Activated B cell treated with CpG ODN at 0.5 μM for 24 hours (primary cell): ENCODE data around the gene NDUFS2. TPM values are rescaled to one million over a fixed set of nuclear protein-coding genes. Genes with fewer than 3 reads are reported as not detected.
"Not testable (repeated sequence)": the region's sequence is repeated elsewhere in the genome, so short reads cannot be mapped to it uniquely, and the experiment has no call there.

ENCODE experiments used
- ATAC-seq: fragments of 200-7000 bp; cut with Tn5 transposase; one replicate; pipeline ENCODE4 v1.10.0; 2021; ENCODE audit warnings: low read depth, mild to moderate bottlenecking, moderate library complexity
- CTCF ChIA-PET: fragments of 350-600 bp; sonication (Branson Sonifier 250); formaldehyde crosslinking; loops from one replicate; lab custom pipeline; 2021; ENCODE audit warnings: antibody characterized with exemption; lab: Charles Lee
- POLR2A ChIA-PET: fragments of 350-600 bp; sonication (Branson Sonifier 250); formaldehyde crosslinking; loops from one replicate; lab custom pipeline; 2021; ENCODE audit warnings: antibody characterized with exemption; lab: Charles Lee
- DNase-seq: peaks from one replicate; pipeline ENCODE4 v3.0.0; 2022
- H3K27ac Mint-ChIP-seq: one replicate; pipeline ENCODE4 v1.8.0; 2020; ENCODE audit warnings: mixed read lengths
- H3K27me3 Mint-ChIP-seq: one replicate; pipeline ENCODE4 v1.8.0; 2021; ENCODE audit warnings: mixed read lengths
- H3K36me3 Mint-ChIP-seq: one replicate; pipeline ENCODE4 v1.8.0; 2021; ENCODE audit warnings: low read depth, mixed read lengths
- H3K4me1 Mint-ChIP-seq: one replicate; pipeline ENCODE4 v1.8.0; 2021; ENCODE audit warnings: mixed read lengths
- H3K4me3 Mint-ChIP-seq: one replicate; pipeline ENCODE4 v1.8.0; 2020; ENCODE audit warnings: mild to moderate bottlenecking, mixed read lengths
- H3K9me3 Mint-ChIP-seq: one replicate; pipeline ENCODE4 v1.8.0; 2020; ENCODE audit warnings: mixed read lengths
- CTCF ChIP-seq: fragments of 200-600 bp; IDR thresholded peaks from one replicate; pipeline ENCODE4 v1.8.0; 2022; ENCODE audit warnings: antibody characterized with exemption, mild to moderate bottlenecking
- intact Hi-C: fragments of 100-400 bp; cut with micrococcal nuclease; formaldehyde crosslinking; loops from one replicate; pipeline ENCODE4 v1.15.1; 2024
- total RNA-seq: library from RNA; stranded (reverse); gene quantifications from 2 replicates; pipeline ENCODE4 v1.2.3, GENCODE V29; 2022

Gene NDUFS2
- total RNA-seq, 1 donor from 2014 or later = 73.9 TPM

GRCh38 chr1:161238039-161238473, 35.9 kb downstream of the NDUFS2 start, which contains the start of gene NR1I3:
TSS of gene NR1I3 (minus strand) at chr1:161238203. CDS start at chr1:161236565, 1,638 bp downstream.
- POLR2A ChIA-PET = interaction anchor here (1.1 kb wide), 1 partner anchor 10 kb away, joined by 3 read pairs; no protein-coding TSS in a partner anchor
- intact Hi-C loops = no loop called here
- no peak for TF ChIP-seq CTCF
- H3K27ac Mint-ChIP-seq = no peak within 1 kb of the TSS
- no peaks in the 10 kb centered on the region for H3K9me3 Mint-ChIP-seq
- H3K4me1 Mint-ChIP-seq = no peaks in the 10 kb centered on the region
- H3K27me3 Mint-ChIP-seq = peaks cover 24% of the 10 kb centered on the region
- H3K4me3 Mint-ChIP-seq = no peak within 1 kb of the TSS
- ATAC-seq (no peak), DNase-seq (no peak)
- no peaks in the 10 kb centered on the region for H3K36me3 Mint-ChIP-seq
- CTCF ChIA-PET = no interaction called here

GRCh38 chr1:161241682-161242081, 39.5 kb downstream of the NDUFS2 start:
- POLR2A ChIA-PET = no interaction called here
- ATAC-seq (no peak), DNase-seq (no peak)
- CTCF ChIA-PET = interaction anchor here (1.3 kb wide), 1 partner anchor 31 kb away, joined by 3 read pairs; no protein-coding TSS in a partner anchor
- Mint-ChIP-seq H3K9me3 (no peaks in the 10 kb centered on the region), H3K27me3 (peaks cover 17% of the 10 kb centered on the region), H3K4me3 (no peak overlapping the region), H3K27ac (no peak overlapping the region), H3K4me1 (no peaks in the 10 kb centered on the region), H3K36me3 (no peaks in the 10 kb centered on the region)
- no peak for TF ChIP-seq CTCF
- intact Hi-C loops = no loop called here

GRCh38 chr1:161242313-161242712, 40.1 kb downstream of the NDUFS2 start:
- ATAC-seq = no peak
- H3K27ac Mint-ChIP-seq = no peak overlapping the region
- H3K9me3 Mint-ChIP-seq = no peaks in the 10 kb centered on the region
- ChIA-PET POLR2A (no interaction called here), CTCF (interaction anchor here (1.3 kb wide), 1 partner anchor 32 kb away, joined by 3 read pairs; no protein-coding TSS in a partner anchor)
- no peak for TF ChIP-seq CTCF
- no peaks in the 10 kb centered on the region for H3K4me1 Mint-ChIP-seq
- no peaks in the 10 kb centered on the region for H3K36me3 Mint-ChIP-seq
- intact Hi-C loops = no loop called here
- no peak overlapping the region for H3K4me3 Mint-ChIP-seq
- DNase-seq = no peak
- H3K27me3 Mint-ChIP-seq = peaks cover 17% of the 10 kb centered on the region

- ChIA-PET CTCF (no interaction called here), POLR2A (no interaction called here)
- Mint-ChIP-seq H3K27ac (no peak overlapping the region), H3K36me3 (no peaks in the 10 kb centered on the region), H3K27me3 (peaks cover 11% of the 10 kb centered on the region), H3K4me1 (no peaks in the 10 kb centered on the region), H3K4me3 (no peak overlapping the region), H3K9me3 (peaks cover 2% of the 10 kb centered on the region)
- TF ChIP-seq CTCF = no peak
- no peak for ATAC-seq
- intact Hi-C loops = no loop called here
- no peak for DNase-seq
Observed at GRCh38 chr1:161244888-161245287, 42.7 kb downstream of the NDUFS2 start.

- CTCF ChIA-PET = interaction anchor here (2.0 kb wide), 1 partner anchor 41 kb away, joined by 6 read pairs; no protein-coding TSS in a partner anchor
- H3K4me3 Mint-ChIP-seq, H3K36me3 Mint-ChIP-seq, H3K9me3 Mint-ChIP-seq, DNase-seq, H3K27ac Mint-ChIP-seq, H3K4me1 Mint-ChIP-seq, ATAC-seq, intact Hi-C loops: not testable (repeated sequence)
- peaks cover 13% of the 10 kb centered on the region for H3K27me3 Mint-ChIP-seq
- POLR2A ChIA-PET = interaction anchor here (1.4 kb wide), 1 partner anchor 8 kb away, joined by 3 read pairs; the partner anchor contains the start of gene PCP4L1
Observed at GRCh38 chr1:161250100-161250499, 47.9 kb downstream of the NDUFS2 start.
